SK-N-SH (cell line): ENCODE measurements around the gene NDUFS6.

Source experiments
- FOXJ3 ChIP-seq: sonication (generic); formaldehyde crosslinking; IDR thresholded peaks from 2 replicates; pipeline ENCODE4 v1.5.1; 2020; ENCODE audit warnings: mild to moderate bottlenecking, missing genetic modification reagents
- NRF1 ChIP-seq: IDR thresholded peaks from 2 replicates; pipeline ENCODE4 v1.6.1; 2012; ENCODE audit warnings: low read depth, mild to moderate bottlenecking, low read length
- POLR2AphosphoS5 ChIP-seq: IDR thresholded peaks from 2 replicates; pipeline ENCODE4 v1.6.1; 2012; ENCODE audit warnings: low read depth, low read length
- TF ChIP-seq, protein P1 (sequence below): fragments of 200-600 bp; sonication (generic); IDR thresholded peaks from 2 replicates; pipeline ENCODE4 v1.6.1; 2017; ENCODE audit warnings: antibody characterized with exemption, mild to moderate bottlenecking, moderate library complexity
- TF ChIP-seq, protein P2 (sequence below): IDR thresholded peaks from 2 replicates; pipeline ENCODE4 v1.6.1; 2012; ENCODE audit warnings: mild to moderate bottlenecking, low read depth, low read length, moderate library complexity

GRCh38 chr5:1826235-1826980, 25.2 kb downstream of the NDUFS6 start:
- TF ChIP-seq NRF1 (no peak), POLR2AphosphoS5 (no peak), FOXJ3 (CRISPR knock-in tag) (no peak)
- TF ChIP-seq, protein P1, sequence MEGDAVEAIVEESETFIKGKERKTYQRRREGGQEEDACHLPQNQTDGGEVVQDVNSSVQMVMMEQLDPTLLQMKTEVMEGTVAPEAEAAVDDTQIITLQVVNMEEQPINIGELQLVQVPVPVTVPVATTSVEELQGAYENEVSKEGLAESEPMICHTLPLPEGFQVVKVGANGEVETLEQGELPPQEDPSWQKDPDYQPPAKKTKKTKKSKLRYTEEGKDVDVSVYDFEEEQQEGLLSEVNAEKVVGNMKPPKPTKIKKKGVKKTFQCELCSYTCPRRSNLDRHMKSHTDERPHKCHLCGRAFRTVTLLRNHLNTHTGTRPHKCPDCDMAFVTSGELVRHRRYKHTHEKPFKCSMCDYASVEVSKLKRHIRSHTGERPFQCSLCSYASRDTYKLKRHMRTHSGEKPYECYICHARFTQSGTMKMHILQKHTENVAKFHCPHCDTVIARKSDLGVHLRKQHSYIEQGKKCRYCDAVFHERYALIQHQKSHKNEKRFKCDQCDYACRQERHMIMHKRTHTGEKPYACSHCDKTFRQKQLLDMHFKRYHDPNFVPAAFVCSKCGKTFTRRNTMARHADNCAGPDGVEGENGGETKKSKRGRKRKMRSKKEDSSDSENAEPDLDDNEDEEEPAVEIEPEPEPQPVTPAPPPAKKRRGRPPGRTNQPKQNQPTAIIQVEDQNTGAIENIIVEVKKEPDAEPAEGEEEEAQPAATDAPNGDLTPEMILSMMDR = no peak
- TF ChIP-seq, protein P2, sequence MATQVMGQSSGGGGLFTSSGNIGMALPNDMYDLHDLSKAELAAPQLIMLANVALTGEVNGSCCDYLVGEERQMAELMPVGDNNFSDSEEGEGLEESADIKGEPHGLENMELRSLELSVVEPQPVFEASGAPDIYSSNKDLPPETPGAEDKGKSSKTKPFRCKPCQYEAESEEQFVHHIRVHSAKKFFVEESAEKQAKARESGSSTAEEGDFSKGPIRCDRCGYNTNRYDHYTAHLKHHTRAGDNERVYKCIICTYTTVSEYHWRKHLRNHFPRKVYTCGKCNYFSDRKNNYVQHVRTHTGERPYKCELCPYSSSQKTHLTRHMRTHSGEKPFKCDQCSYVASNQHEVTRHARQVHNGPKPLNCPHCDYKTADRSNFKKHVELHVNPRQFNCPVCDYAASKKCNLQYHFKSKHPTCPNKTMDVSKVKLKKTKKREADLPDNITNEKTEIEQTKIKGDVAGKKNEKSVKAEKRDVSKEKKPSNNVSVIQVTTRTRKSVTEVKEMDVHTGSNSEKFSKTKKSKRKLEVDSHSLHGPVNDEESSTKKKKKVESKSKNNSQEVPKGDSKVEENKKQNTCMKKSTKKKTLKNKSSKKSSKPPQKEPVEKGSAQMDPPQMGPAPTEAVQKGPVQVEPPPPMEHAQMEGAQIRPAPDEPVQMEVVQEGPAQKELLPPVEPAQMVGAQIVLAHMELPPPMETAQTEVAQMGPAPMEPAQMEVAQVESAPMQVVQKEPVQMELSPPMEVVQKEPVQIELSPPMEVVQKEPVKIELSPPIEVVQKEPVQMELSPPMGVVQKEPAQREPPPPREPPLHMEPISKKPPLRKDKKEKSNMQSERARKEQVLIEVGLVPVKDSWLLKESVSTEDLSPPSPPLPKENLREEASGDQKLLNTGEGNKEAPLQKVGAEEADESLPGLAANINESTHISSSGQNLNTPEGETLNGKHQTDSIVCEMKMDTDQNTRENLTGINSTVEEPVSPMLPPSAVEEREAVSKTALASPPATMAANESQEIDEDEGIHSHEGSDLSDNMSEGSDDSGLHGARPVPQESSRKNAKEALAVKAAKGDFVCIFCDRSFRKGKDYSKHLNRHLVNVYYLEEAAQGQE = no peak
